ENCODE results near the gene C6orf58.

Gene C6orf58

DNA sequence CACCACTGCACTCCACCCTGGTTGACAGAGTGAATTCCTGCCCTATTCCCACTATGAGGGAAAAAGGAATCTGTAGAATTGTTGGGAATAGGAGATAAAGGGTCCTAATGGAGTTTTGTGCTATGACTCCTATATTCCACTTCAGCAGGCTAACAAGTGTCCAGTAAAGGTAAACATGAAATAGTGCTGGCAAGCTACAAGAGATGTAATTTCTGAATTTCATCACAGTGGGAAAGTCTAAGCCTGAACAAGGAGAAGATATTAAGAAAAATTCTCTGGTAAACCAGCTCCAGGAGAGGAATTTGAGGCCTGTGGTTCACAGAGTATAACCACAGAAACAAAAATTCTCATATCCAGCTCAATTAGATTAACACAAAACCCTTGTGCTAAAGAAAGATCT is 10.3 kb upstream of the C6orf58 start:
- TF ChIP-seq, protein P1, sequence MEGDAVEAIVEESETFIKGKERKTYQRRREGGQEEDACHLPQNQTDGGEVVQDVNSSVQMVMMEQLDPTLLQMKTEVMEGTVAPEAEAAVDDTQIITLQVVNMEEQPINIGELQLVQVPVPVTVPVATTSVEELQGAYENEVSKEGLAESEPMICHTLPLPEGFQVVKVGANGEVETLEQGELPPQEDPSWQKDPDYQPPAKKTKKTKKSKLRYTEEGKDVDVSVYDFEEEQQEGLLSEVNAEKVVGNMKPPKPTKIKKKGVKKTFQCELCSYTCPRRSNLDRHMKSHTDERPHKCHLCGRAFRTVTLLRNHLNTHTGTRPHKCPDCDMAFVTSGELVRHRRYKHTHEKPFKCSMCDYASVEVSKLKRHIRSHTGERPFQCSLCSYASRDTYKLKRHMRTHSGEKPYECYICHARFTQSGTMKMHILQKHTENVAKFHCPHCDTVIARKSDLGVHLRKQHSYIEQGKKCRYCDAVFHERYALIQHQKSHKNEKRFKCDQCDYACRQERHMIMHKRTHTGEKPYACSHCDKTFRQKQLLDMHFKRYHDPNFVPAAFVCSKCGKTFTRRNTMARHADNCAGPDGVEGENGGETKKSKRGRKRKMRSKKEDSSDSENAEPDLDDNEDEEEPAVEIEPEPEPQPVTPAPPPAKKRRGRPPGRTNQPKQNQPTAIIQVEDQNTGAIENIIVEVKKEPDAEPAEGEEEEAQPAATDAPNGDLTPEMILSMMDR (IDR thresholded peaks at IDR 0.05; ENCODE audit: insufficient read depth, low read length, missing control alignments) = no peak
- POLR2A ChIA-PET = no interaction called here
- CTCF ChIA-PET = no interaction called here

DNA sequence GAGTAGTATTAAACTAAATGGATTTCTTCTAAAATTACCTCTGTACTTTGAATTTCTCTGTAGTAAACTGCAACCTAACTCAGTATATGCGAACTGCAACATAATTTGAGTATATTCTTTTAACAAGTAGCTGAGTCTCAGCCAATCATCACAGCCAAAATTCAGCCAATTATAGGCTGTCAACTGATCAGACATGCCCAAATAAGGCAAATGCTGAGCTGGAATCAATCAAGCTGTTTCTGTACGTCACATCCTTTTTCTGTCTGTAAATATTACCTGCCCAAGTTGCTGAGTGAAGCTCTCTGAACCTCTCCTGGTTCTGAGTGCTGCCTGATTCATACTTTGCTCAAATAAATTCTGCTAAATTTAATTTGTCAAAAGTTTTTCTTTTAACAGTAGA is 9.5 kb upstream of the C6orf58 start:
- no peak overlapping the region for H3K4me3 ChIP-seq (ENCODE audit: low read depth, low read length)
- ChIA-PET CTCF (no interaction called here), POLR2A (no interaction called here)
- TF ChIP-seq, protein P1 (IDR thresholded peaks at IDR 0.05; ENCODE audit: insufficient read depth, low read length, missing control alignments) = no peak
- DNase-seq (ENCODE audit: low read depth, low spot score) = no peak

More for the DNA sequence above, 10.3 kb upstream of the C6orf58 start:
- H3K4me3 ChIP-seq (ENCODE audit: low read depth, low read length) = no peak overlapping the region
- peak; percentile 33 for DNase-seq (ENCODE audit: low read depth, low spot score)

DNA sequence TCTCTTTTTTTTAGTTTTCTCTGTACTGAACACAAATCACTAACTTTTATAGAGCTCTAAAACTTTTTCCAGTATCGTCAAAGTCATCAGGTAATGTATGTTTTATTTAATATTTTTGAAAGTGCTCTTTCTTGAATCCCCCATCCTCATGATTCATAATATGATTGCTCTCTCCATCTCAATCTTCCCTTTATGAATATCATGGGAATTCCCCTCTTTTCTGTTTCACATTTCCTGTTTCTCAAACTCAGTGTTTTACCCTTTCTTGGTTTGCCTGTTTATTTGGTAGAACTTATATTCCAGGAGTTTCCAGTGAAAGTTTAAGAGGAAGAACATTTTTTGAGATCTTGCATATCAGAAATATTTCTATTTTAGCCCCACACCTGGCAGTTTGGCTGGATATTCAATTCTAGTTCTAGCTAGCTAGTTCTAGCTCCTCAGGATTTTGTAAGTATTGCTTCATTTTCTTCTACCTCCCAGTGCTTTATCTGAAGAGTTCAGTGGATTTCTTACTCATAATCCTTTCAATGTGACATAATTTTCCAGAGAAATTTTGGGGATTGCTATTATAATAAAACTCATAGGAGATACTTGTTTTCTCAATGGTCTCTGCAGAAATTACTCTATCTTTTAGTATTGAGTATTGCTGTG is 6.1 kb upstream of the C6orf58 start:
- no peak for DNase-seq (ENCODE audit: low read depth, low spot score)
- TF ChIP-seq, protein P1 (IDR thresholded peaks at IDR 0.05; ENCODE audit: insufficient read depth, low read length, missing control alignments) = no peak
- H3K4me3 ChIP-seq (ENCODE audit: low read depth, low read length) = no peak overlapping the region
- CTCF ChIA-PET = no interaction called here
- POLR2A ChIA-PET = no interaction called here

DNA sequence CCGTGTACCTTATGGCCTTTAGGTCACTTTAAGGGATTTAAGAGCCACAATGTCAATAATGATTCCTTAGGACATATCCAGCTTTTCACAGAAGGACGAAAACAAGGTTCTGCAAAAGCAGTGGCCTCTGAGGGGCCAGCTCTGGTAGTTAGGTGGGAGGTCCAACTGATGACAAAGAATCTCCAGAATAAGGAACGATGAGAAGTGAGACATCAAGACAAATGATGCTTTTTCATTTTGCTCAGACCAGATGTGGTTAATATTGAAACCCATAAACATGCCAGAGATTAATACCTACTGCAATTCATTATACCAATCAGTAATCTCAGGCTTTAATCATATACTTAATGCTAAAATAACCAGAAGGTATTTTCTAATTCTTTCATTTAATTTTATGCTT is 1.9 kb downstream of the C6orf58 start:
- ChIA-PET POLR2A (no interaction called here), CTCF (interaction anchor here (0.9 to 1.0 kb wide), 2 partner anchors 63 to 111 kb away, joined by 3 read pairs; no protein-coding TSS in a partner anchor)
- no peak for DNase-seq (ENCODE audit: low read depth, low spot score)
- TF ChIP-seq, protein P1 (IDR thresholded peaks at IDR 0.05; ENCODE audit: insufficient read depth, low read length, missing control alignments) = no peak
- no peak overlapping the region for H3K4me3 ChIP-seq (ENCODE audit: low read depth, low read length)

DNA sequence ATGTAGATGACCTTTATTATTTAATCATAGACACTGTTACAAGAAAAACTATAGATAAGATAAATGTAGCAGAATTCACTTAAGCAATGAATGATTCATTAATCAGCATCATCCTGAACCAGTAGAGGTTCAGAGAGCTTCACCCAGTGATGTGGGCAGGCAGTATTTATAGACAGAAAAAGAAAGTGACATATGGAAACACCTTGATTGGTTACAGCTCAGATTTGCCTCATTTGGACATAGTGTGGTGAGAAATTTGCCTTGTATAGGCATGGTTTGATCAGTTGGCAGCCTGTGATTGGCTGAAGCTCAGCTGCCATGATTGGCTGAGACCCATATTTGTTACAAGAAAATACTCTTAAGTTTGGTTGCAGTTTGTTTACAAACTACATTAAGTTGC is 4.6 kb downstream of the C6orf58 start:
- DNase-seq (ENCODE audit: low read depth, low spot score) = no peak
- POLR2A ChIA-PET = no interaction called here
- no peak overlapping the region for H3K4me3 ChIP-seq (ENCODE audit: low read depth, low read length)
- TF ChIP-seq, protein P1 (IDR thresholded peaks at IDR 0.05; ENCODE audit: insufficient read depth, low read length, missing control alignments) = no peak
- CTCF ChIA-PET = interaction anchor here (1.1 kb wide), 1 partner anchor 33 kb away, joined by 3 read pairs; no protein-coding TSS in a partner anchor

DNA sequence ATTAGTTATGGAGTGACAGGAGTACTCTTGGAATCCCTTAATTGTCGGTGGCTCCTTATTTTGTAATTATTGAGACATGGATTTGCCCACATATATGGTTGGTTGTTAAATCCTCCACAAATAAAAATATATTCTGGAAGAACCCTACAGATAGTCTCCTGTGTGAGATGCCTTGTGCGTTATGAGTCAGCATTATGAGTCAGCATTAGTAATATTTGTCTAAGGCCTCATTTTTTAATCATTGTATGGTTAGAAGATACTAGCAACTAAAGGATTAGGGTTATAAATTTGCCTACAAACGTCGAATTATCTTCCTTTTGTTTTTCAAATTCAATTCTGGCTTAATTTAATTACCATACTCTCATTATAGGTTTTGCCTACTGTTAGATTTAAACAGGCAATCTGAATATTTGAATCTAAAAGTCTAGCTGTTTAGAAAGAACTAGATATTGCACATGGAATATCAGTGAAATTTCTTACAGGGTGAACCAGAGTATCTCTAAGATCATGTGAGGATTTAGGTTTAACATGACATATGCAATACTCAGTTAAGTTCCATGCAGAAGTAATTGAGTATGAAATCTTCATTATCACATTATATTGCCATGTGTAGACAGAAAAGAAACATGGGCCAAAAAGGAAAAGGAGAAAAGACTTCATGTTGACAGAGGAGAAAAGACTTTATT is 5.9 kb downstream of the C6orf58 start:
- no peak overlapping the region for H3K4me3 ChIP-seq (ENCODE audit: low read depth, low read length)
- POLR2A ChIA-PET = no interaction called here
- TF ChIP-seq, protein P1 (IDR thresholded peaks at IDR 0.05; ENCODE audit: insufficient read depth, low read length, missing control alignments) = no peak

More for the DNA sequence above, 5.9 kb downstream of the C6orf58 start:
- DNase-seq (ENCODE audit: low read depth, low spot score) = peak; percentile 16
- CTCF ChIA-PET = no interaction called here

Measured in AG04449 (cell line).